Activated CD4-positive, alpha-beta T cell treated with anti-CD3 and anti-CD28 coated beads, Interleukin-2, amount 50 U/mL, for 24 hours (primary cell): ENCODE results near the gene PCK2.

Experiments
- DNase-seq, 2 donors: peaks; one replicate each; pipeline ENCODE4 v3.0.0-alpha.2; 2020; ENCODE audit warnings: low read depth in 1 of 2, low spot score in 1 of 2

Gene PCK2

DNA sequence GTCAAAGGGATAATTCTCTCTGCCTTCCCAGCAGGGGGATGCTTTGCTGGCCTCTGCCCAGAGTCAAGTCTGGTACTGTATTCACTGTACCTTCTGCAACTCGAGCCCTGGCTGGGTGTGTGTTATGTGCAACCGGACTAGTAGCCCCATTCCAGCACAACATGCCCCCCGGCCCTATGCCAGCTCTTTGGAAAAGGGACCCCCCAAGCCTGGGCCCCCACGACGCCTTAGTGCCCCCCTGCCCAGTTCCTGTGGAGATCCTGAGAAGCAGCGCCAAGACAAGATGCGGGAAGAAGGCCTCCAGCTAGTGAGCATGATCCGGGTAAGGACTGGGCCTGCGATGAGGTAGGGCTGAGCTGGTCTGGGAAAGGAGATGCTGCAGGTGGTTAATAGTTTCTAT, 56.5 kb downstream of the PCK2 start:
- no peak for DNase-seq

DNA sequence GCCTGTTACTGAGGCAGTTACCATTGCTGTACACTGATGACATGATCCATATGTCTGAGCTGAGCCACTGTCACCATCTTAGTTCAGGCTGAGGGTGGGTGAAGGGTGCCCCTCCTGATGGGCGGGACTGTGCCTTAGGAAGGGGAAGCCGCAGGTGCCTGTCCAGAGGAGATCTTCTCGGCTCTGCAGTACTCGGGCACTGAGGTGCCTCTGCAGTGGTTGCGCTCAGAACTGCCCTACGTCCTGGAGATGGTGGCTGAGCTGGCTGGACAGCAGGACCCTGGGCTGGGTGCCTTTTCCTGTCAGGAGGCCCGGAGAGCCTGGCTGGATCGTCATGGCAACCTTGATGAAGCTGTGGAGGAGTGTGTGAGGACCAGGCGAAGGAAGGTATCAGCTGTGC, 56.9 kb downstream of the PCK2 start:
- no peak for DNase-seq

DNA sequence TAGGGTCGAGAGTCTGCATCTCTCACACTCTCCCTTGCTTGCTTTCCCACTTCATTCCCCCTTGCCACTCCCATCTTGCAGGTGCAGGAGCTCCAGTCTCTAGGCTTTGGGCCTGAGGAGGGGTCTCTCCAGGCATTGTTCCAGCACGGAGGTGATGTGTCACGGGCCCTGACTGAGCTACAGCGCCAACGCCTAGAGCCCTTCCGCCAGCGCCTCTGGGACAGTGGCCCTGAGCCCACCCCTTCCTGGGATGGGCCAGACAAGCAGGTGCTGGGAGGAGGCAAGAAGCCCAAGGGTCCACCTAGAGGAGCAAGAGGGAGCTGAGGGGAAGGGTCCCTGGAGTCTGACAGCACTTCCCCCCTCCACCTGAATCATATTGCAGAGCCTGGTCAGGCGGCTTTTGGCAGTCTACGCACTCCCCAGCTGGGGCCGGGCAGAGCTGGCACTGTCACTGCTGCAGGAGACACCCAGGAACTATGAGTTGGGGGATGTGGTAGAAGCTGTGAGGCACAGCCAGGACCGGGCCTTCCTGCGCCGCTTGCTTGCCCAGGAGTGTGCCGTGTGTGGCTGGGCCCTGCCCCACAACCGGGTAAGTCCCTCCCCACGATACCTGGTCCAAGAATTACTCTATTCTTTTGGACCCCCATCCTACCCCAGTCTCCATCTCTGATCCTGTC, 57.4 kb downstream of the PCK2 start:
- no peak for DNase-seq
